K562 (cell line): ENCODE data around the gene COG6. TPM values are rescaled to one million over a fixed set of nuclear protein-coding genes. Genes with fewer than 3 reads are reported as not detected.

Experiments
- SMARCC2 ChIP-seq: fragments of 450-650 bp; IDR thresholded peaks from 2 replicates; pipeline ENCODE4 v1.6.1; 2017; ENCODE audit warnings: antibody characterized with exemption, moderate library complexity, mild to moderate bottlenecking, low read depth
- TEAD1 ChIP-seq, 2 experiments: fragments of 450-650 bp in 1 of 2; sonication (generic) in 1 of 2; formaldehyde crosslinking; IDR thresholded peaks; 2 replicates each; pipeline versions ENCODE4 v1.4.0 to v1.8.0; 2020 to 2022; ENCODE audit warnings: mild to moderate bottlenecking in 2 of 2, missing genetic modification reagents in 1 of 2
- TEAD2 ChIP-seq: fragments of 450-650 bp; IDR thresholded peaks from 2 replicates; pipeline ENCODE4 v1.6.1; 2016; ENCODE audit warnings: missing genetic modification characterization, control low read depth, missing compliant biosample characterization
- polyA plus RNA-seq, 8 experiments: library from polyadenylated mRNA; depleted of rRNA in 4 of 8; stranded (reverse) in 5 of 8; unstranded in 3 of 8; fragments of >200 nt; fragmentation: Nextera tagmentation in 2 of 8; fragmentation: Illumina TruSeq in 1 of 8; extraction: Ambion mirVana in 2 of 8; extraction: Trizol in 1 of 8; gene quantifications; 2 replicates each; pipeline versions ENCODE4 v1.2.1 to v1.2.3, GENCODE V29; 2011 to 2014; ENCODE audit warnings: inconsistent platforms in 1 of 8, missing spikeins in 1 of 8
- total RNA-seq, 7 experiments: library from RNA; depleted of rRNA in 6 of 7; stranded (reverse); fragments of >200 nt in 6 of 7; fragmentation: Illumina TruSeq in 2 of 7; extraction: Trizol in 2 of 7; gene quantifications; 2 replicates each; pipeline versions ENCODE4 v1.2.1 to v1.2.3, GENCODE V29; 2011 to 2021; ENCODE audit warnings: low replicate concordance in 1 of 7
- TF ChIP-seq, protein P1 (sequence below), 2 experiments: fragments of 450-650 bp; formaldehyde crosslinking in 1 of 2; IDR thresholded peaks; 2 replicates each; pipeline versions ENCODE4 v1.4.0 to v1.6.1; 2014 to 2020; ENCODE audit warnings: mild to moderate bottlenecking in 2 of 2, borderline replicate concordance in 1 of 2, low read depth in 1 of 2

COG6 gene
- total and polyA plus RNA-seq, 9 of the 15 experiments (the other 6 are each of a cell fraction or from before 2014, with no cell fraction given): 2.6 to 20.9 (median 9.6) TPM

DNA sequence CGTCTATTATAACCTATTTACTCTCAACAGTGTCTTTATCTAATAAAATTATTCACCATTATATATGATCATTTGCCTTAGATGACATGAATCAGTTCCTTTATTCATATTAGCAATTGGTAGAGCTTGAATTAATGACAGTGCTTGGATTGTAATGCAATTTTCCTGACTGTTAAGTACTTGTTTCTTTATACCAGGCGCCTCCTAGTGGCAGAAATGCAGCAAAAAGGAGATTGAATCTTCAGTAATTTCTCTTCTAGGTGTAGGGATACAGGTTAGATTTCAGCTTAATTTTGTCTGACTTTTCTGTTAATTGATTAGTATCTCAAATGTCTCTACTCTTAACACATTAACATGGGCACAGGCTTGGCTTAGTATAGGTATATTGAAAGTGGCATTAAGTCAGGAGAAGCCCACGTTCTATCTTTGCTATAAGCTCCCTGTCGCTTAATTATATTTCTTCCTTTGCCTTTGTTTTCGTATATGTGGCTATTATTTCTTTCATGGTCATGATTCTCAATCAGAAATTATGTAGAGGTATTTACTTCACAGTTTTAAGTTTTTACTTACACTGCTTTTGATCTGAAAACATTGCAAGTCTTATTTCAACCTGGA lies 43.3 kb upstream of the COG6 start (continued):
- TF ChIP-seq, protein P1, sequence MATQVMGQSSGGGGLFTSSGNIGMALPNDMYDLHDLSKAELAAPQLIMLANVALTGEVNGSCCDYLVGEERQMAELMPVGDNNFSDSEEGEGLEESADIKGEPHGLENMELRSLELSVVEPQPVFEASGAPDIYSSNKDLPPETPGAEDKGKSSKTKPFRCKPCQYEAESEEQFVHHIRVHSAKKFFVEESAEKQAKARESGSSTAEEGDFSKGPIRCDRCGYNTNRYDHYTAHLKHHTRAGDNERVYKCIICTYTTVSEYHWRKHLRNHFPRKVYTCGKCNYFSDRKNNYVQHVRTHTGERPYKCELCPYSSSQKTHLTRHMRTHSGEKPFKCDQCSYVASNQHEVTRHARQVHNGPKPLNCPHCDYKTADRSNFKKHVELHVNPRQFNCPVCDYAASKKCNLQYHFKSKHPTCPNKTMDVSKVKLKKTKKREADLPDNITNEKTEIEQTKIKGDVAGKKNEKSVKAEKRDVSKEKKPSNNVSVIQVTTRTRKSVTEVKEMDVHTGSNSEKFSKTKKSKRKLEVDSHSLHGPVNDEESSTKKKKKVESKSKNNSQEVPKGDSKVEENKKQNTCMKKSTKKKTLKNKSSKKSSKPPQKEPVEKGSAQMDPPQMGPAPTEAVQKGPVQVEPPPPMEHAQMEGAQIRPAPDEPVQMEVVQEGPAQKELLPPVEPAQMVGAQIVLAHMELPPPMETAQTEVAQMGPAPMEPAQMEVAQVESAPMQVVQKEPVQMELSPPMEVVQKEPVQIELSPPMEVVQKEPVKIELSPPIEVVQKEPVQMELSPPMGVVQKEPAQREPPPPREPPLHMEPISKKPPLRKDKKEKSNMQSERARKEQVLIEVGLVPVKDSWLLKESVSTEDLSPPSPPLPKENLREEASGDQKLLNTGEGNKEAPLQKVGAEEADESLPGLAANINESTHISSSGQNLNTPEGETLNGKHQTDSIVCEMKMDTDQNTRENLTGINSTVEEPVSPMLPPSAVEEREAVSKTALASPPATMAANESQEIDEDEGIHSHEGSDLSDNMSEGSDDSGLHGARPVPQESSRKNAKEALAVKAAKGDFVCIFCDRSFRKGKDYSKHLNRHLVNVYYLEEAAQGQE (IDR thresholded peaks at IDR 0.05; ENCODE audit: borderline replicate concordance): peak; percentile 20; the same call in 1 of the 2 replicates
- TF ChIP-seq, protein P1 (CRISPR knock-in tag; IDR thresholded peaks at IDR 0.05; ENCODE audit: low read depth): no peak
- TF ChIP-seq SMARCC2: no peak
- TF ChIP-seq TEAD1 (CRISPR knock-in tag; IDR thresholded peaks at IDR 0.05): peak; percentile 84 to 98
- peak; percentile 95 for TF ChIP-seq TEAD2 (tag)
- TF ChIP-seq, all 486 proteins: peak for 6
